ENCODE data around the gene NHLRC4. TPM values are rescaled to one million over a fixed set of nuclear protein-coding genes. Genes with fewer than 3 reads are reported as not detected.

NHLRC4 gene
- total and polyA plus RNA-seq, 2 of the 13 experiments (the other 11 are each of a cell fraction or from before 2014, with no cell fraction given): 0.40 to 0.59 TPM

- TF ChIP-seq, protein P1, sequence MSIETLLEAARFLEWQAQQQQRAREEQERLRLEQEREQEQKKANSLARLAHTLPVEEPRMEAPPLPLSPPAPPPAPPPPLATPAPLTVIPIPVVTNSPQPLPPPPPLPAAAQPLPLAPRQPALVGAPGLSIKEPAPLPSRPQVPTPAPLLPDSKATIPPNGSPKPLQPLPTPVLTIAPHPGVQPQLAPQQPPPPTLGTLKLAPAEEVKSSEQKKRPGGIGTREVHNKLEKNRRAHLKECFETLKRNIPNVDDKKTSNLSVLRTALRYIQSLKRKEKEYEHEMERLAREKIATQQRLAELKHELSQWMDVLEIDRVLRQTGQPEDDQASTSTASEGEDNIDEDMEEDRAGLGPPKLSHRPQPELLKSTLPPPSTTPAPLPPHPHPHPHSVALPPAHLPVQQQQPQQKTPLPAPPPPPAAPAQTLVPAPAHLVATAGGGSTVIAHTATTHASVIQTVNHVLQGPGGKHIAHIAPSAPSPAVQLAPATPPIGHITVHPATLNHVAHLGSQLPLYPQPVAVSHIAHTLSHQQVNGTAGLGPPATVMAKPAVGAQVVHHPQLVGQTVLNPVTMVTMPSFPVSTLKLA (IDR thresholded peaks at IDR 0.05): no peak
- TF ChIP-seq TEAD3 (CRISPR knock-in tag; optimal IDR thresholded peaks at IDR 0.05; ENCODE audit: borderline replicate concordance) (no peak), ZNF570 (CRISPR knock-in tag; IDR thresholded peaks at IDR 0.05; ENCODE audit: borderline replicate concordance) (no peak), ZNF619 (CRISPR knock-in tag; IDR thresholded peaks at IDR 0.05) (no peak), SETDB1 (CRISPR knock-in tag; IDR thresholded peaks at IDR 0.05; ENCODE audit: borderline replicate concordance) (no peak), ZNF383 (CRISPR knock-in tag; IDR thresholded peaks at IDR 0.05; ENCODE audit: borderline replicate concordance) (no peak)
- TF ChIP-seq, protein P2, sequence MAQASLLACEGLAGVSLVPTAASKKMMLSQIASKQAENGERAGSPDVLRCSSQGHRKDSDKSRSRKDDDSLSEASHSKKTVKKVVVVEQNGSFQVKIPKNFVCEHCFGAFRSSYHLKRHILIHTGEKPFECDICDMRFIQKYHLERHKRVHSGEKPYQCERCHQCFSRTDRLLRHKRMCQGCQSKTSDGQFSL (CRISPR knock-in tag; IDR thresholded peaks at IDR 0.05): peak; percentile 50; the same call in 1 of the 2 replicates
Observed at GRCh38 chr16:560701-561412, 5.9 kb upstream of the NHLRC4 start (continued).

DNA sequence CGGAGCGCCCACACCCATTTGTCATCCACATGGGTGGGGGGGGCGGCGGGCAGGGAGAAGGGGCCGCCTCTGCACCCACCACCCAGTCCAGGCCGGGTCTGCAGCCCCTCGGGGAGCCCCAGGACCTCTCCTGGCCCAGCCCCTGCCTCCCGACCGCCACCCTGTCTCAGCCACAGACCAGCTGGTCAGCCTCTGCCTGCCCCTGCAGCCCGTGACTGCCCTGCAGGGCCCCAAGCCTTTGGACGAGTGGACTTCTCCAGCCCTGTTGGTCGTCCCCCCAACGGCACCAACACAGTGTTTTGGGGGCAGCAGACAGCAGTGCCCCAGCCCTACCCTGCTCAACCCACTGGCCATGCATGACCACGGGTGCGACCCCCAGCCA is 5.4 kb upstream of the NHLRC4 start:
- H3K4me1 ChIP-seq (ENCODE audit: insufficient read depth, low read length): peaks cover 73% of the 10 kb centered on the region
- no peaks in the 10 kb centered on the region for H3K79me2 ChIP-seq (ENCODE audit: insufficient read depth, low read length)
- in situ Hi-C loops (cut with HindIII; ENCODE audit: extremely low pct_ligation_motif_present, low pct_unique_long_range_greater_than_20kb): no loop called here
- ChIA-PET CTCF (ENCODE audit: low intra/inter-chr PET ratio, low total read pairs) (no interaction called here), POLR2A (no interaction called here)
- no peak overlapping the region; the same call in 1 of the 2 replicates for H3K4me2 ChIP-seq (ENCODE audit: low read depth, low read length)
- ATAC-seq: no peak
- no peak overlapping the region for H3K27ac ChIP-seq (ENCODE audit: extremely low read length, insufficient read depth, low read length)
- 7% methylated on average over 5 of the region's 15 CpGs for WGBS (ENCODE audit: low lambda C conversion rate)
- no peak overlapping the region for H2AFZ ChIP-seq (ENCODE audit: low read length)
- peak overlapping the region in 1 of 3 experiments; percentile 46; a peak in 1 of 6 replicates for H3K4me3 ChIP-seq (replicated peaks in 1 of 3; ENCODE audit: insufficient read depth in 1 of 3, low read depth in 2 of 3, low read length in 3 of 3)
- no peaks in the 10 kb centered on the region for H3K9me3 ChIP-seq (ENCODE audit: low read length)
- no peak for TF ChIP-seq MEIS2 (CRISPR knock-in tag; IDR thresholded peaks at IDR 0.05)
- no peak for TF ChIP-seq SKIL (CRISPR knock-in tag; IDR thresholded peaks at IDR 0.05; ENCODE audit: borderline replicate concordance)
- 0 out of 2 replicates have a peak, but pooled peaks have one; percentile 7 for TF ChIP-seq MTA1 (CRISPR knock-in tag; IDR thresholded peaks at IDR 0.05; ENCODE audit: borderline replicate concordance)
- TF ChIP-seq HMG20A (CRISPR knock-in tag; IDR thresholded peaks at IDR 0.05; ENCODE audit: borderline replicate concordance): no peak
- peak; percentile 29; the same call in 1 of the 2 replicates for TF ChIP-seq ZFX (CRISPR knock-in tag; IDR thresholded peaks at IDR 0.05; ENCODE audit: low read depth)
- 0 out of 2 replicates have a peak overlapping the region, but pooled peaks have one; percentile 25 for H3K9ac ChIP-seq (ENCODE audit: insufficient read depth, low read depth, low read length)
- FAIRE-seq: no peak
- DNase-seq (ENCODE audit: low spot score): no peak
- no peaks in the 10 kb centered on the region for H4K20me1 ChIP-seq (ENCODE audit: insufficient read depth, low read length)
- H3K27me3 ChIP-seq (ENCODE audit: control insufficient read depth in 1 of 2, insufficient read depth in 2 of 2, low read length in 2 of 2): peaks cover 18 to 66% of the 10 kb centered on the region in 2 experiments
- BruUV-seq (replicated peaks): no TSS peak
- intact Hi-C loops (cut with micrococcal nuclease; ENCODE audit: unreplicated experiment): no loop called here
- no peaks in the 10 kb centered on the region for H3K36me3 ChIP-seq (replicated peaks in 1 of 2; ENCODE audit: control insufficient read depth in 1 of 2, insufficient read depth in 2 of 2, low read length in 2 of 2)
